ENCODE measurements around the gene JAM2.
"Not testable (repeated sequence)": the region's sequence is repeated elsewhere in the genome, so short reads cannot be mapped to it uniquely, and the experiment has no call there.

Gene JAM2

GRCh38 chr21:25638660-25639550 is at the start of gene JAM2:
JAM2 (plus strand) TSS chr21:25639258; CDS start chr21:25639822, 564 bp downstream.
- no peak for DNase-seq (ENCODE audit: low read depth)

GRCh38 chr21:25589887-25590286 is 49.2 kb upstream of the JAM2 start:
- DNase-seq (ENCODE audit: low read depth) = no peak

- DNase-seq (ENCODE audit: low read depth) = peak; percentile 61
Measured at GRCh38 chr21:25607151-25608043, 31.7 kb upstream of the JAM2 start, which contains the start of gene MRPL39. MRPL39 (minus strand) TSS chr21:25607481; CDS start chr21:25607475, 6 bp downstream.

GRCh38 chr21:25608044-25608737 is 30.9 kb upstream of the JAM2 start:
- peak; percentile 62 for DNase-seq (ENCODE audit: low read depth)

GRCh38 chr21:25614441-25614840 is 24.6 kb upstream of the JAM2 start:
- no peak for DNase-seq (ENCODE audit: low read depth)

GRCh38 chr21:25615880-25616279 is 23.2 kb upstream of the JAM2 start:
- DNase-seq (ENCODE audit: low read depth) = no peak

GRCh38 chr21:25619198-25619597 is 19.9 kb upstream of the JAM2 start:
- DNase-seq (ENCODE audit: low read depth) = no peak

GRCh38 chr21:25624511-25624910 is 14.5 kb upstream of the JAM2 start:
- no peak for DNase-seq (ENCODE audit: low read depth)

GRCh38 chr21:25625036-25625435 is 14.0 kb upstream of the JAM2 start:
- no peak for DNase-seq (ENCODE audit: low read depth)

- DNase-seq (ENCODE audit: low read depth) = not testable (repeated sequence)
Measured at GRCh38 chr21:25625776-25626555, 13.1 kb upstream of the JAM2 start.

- DNase-seq (ENCODE audit: low read depth) = no peak
Measured at GRCh38 chr21:25626757-25627156, 12.3 kb upstream of the JAM2 start.

GRCh38 chr21:25632296-25632695 is 6.8 kb upstream of the JAM2 start:
- DNase-seq (ENCODE audit: low read depth) = no peak

- DNase-seq (ENCODE audit: low read depth) = no peak
Measured at GRCh38 chr21:25635310-25635709, 3.7 kb upstream of the JAM2 start.

GRCh38 chr21:25636727-25637126 is 2.3 kb upstream of the JAM2 start:
- no peak for DNase-seq (ENCODE audit: low read depth)

GRCh38 chr21:25637851-25638659 is 1.0 kb upstream of the JAM2 start:
- DNase-seq (ENCODE audit: low read depth) = no peak

GRCh38 chr21:25639551-25640201 is 618 bp downstream of the JAM2 start:
- DNase-seq (ENCODE audit: low read depth) = no peak

GRCh38 chr21:25640202-25640942 is 1.3 kb downstream of the JAM2 start:
- no peak for DNase-seq (ENCODE audit: low read depth)

GRCh38 chr21:25640943-25641292 is 1.9 kb downstream of the JAM2 start:
- DNase-seq (ENCODE audit: low read depth) = no peak

- DNase-seq (ENCODE audit: low read depth) = no peak
Measured at GRCh38 chr21:25643486-25643885, 4.4 kb downstream of the JAM2 start.
